Measurements from ENCODE around the gene GSC2.

GSC2 gene

GRCh38 chr22:19127329-19128008 lies 22.6 kb downstream of the GSC2 start:
- no peak overlapping the region for H3K9ac ChIP-seq (ENCODE audit: low read depth, low read length, poor library complexity, severe bottlenecking)
- no peaks in the 10 kb centered on the region for H3K9me2 ChIP-seq (replicated peaks; ENCODE audit: low read depth, low read length)
- no peak for TF ChIP-seq EZH2phosphoT487 (IDR thresholded peaks at IDR 0.05; ENCODE audit: borderline replicate concordance)
- no peak for TF ChIP-seq CTCF (conservative IDR thresholded peaks at IDR 0.05; ENCODE audit: low read length)
- no peak overlapping the region for H3K4me2 ChIP-seq (ENCODE audit: low read depth, low read length, poor library complexity, severe bottlenecking)
- H3K27me3 ChIP-seq (ENCODE audit: insufficient read depth, low read length, poor library complexity, severe bottlenecking), result no peaks in the 10 kb centered on the region
- no peaks in the 10 kb centered on the region for H3K36me3 ChIP-seq (ENCODE audit: insufficient read depth, low read length)
- no peak overlapping the region for H2AFZ ChIP-seq (ENCODE audit: low read length)
- no peaks in the 10 kb centered on the region for H3K9me3 ChIP-seq (ENCODE audit: insufficient read depth, low read depth, low read length)
- peaks cover 4% of the 10 kb centered on the region for H3K4me1 ChIP-seq (ENCODE audit: insufficient read depth, low read length, poor library complexity, severe bottlenecking)
- no peaks in the 10 kb centered on the region for H4K20me1 ChIP-seq (ENCODE audit: insufficient read depth, low read length, poor library complexity, severe bottlenecking)
- H3K79me2 ChIP-seq (ENCODE audit: insufficient read depth, low read length), result no peaks in the 10 kb centered on the region
- no peaks in the 10 kb centered on the region for H3F3A ChIP-seq (ENCODE audit: low read depth)
- no peak overlapping the region for H3K4me3 ChIP-seq (ENCODE audit: low read length, poor library complexity, severe bottlenecking)

DNA sequence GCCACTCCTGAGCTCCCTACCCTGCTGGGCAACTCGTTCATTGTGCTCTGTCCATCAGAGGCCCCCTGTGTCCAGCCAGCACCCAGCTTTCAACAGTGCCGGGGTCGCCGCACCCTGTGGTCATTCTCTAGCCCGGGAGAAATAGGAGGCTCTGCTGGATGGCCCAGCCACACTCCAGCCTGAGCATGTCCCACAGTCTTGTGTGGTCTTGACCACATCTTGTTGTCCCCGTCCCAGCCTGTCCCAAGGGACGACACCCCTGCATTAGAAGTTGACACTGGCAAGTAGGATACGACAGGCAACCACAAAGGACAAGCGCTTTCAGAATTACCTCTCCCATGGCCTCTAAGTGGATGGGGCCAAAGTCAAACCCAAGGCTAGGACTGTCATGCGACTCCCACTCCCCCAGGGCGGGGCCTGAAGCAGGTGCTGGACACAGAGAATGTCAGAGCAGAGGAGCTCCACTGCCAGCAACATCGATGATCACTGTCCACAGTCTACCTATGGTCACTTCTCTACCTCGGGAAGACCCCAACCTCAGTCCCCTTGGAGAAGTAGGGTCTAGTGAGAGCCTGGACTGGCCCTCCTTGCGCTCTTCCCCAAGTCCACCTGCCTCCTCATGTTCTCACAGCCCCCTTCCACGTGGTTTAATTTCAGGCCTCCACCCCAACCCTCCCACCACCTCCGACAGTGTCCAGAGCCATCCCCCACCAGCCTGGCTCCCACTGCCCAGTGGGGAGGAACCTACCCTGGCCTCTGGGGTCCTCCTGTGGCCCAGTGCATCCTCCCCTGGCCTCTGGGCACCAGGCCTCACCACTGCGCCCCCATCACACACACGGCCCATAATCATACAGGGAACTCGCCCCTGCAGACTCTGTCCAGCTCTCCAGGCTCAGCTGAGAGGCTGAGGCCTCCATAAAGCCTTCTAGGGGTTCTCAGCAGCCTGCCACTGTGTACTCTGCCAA lies 23.5 kb downstream of the GSC2 start:
- peaks cover 6% of the 10 kb centered on the region for H3K79me2 ChIP-seq (ENCODE audit: insufficient read depth, low read length)
- H3K4me3 ChIP-seq (ENCODE audit: low read length, poor library complexity, severe bottlenecking), result no peak overlapping the region
- TF ChIP-seq CTCF (conservative IDR thresholded peaks at IDR 0.05; ENCODE audit: low read length) (no peak), EZH2phosphoT487 (IDR thresholded peaks at IDR 0.05; ENCODE audit: borderline replicate concordance) (no peak)
- no peaks in the 10 kb centered on the region for H3K27me3 ChIP-seq (ENCODE audit: insufficient read depth, low read length, poor library complexity, severe bottlenecking)
- H4K20me1 ChIP-seq (ENCODE audit: insufficient read depth, low read length, poor library complexity, severe bottlenecking), result peaks cover 3% of the 10 kb centered on the region
- no peak overlapping the region for H3K4me2 ChIP-seq (ENCODE audit: low read depth, low read length, poor library complexity, severe bottlenecking)
- no peak overlapping the region for H3K9ac ChIP-seq (ENCODE audit: low read depth, low read length, poor library complexity, severe bottlenecking)
- H3F3A ChIP-seq (ENCODE audit: low read depth), result no peaks in the 10 kb centered on the region
- no peaks in the 10 kb centered on the region for H3K9me2 ChIP-seq (replicated peaks; ENCODE audit: low read depth, low read length)
- peaks cover 4% of the 10 kb centered on the region for H3K4me1 ChIP-seq (ENCODE audit: insufficient read depth, low read length, poor library complexity, severe bottlenecking)
- no peaks in the 10 kb centered on the region for H3K36me3 ChIP-seq (ENCODE audit: insufficient read depth, low read length)
- no peaks in the 10 kb centered on the region for H3K9me3 ChIP-seq (ENCODE audit: insufficient read depth, low read depth, low read length)
- no peak overlapping the region for H2AFZ ChIP-seq (ENCODE audit: low read length)

GRCh38 chr22:19125474-19126308 lies 24.4 kb downstream of the GSC2 start:
- peaks cover 12% of the 10 kb centered on the region for H4K20me1 ChIP-seq (ENCODE audit: insufficient read depth, low read length, poor library complexity, severe bottlenecking)
- H3K9me3 ChIP-seq (ENCODE audit: insufficient read depth, low read depth, low read length), result no peaks in the 10 kb centered on the region
- no peaks in the 10 kb centered on the region for H3K27me3 ChIP-seq (ENCODE audit: insufficient read depth, low read length, poor library complexity, severe bottlenecking)
- H3K36me3 ChIP-seq (ENCODE audit: insufficient read depth, low read length), result no peaks in the 10 kb centered on the region
- H3K4me2 ChIP-seq (ENCODE audit: low read depth, low read length, poor library complexity, severe bottlenecking), result no peak overlapping the region
- TF ChIP-seq EZH2phosphoT487 (IDR thresholded peaks at IDR 0.05; ENCODE audit: borderline replicate concordance) (no peak), CTCF (conservative IDR thresholded peaks at IDR 0.05; ENCODE audit: low read length) (no peak)
- peaks cover 15% of the 10 kb centered on the region for H3K79me2 ChIP-seq (ENCODE audit: insufficient read depth, low read length)
- H3K9ac ChIP-seq (ENCODE audit: low read depth, low read length, poor library complexity, severe bottlenecking), result no peak overlapping the region
- peaks cover 13% of the 10 kb centered on the region for H3K4me1 ChIP-seq (ENCODE audit: insufficient read depth, low read length, poor library complexity, severe bottlenecking)
- H3F3A ChIP-seq (ENCODE audit: low read depth), result no peaks in the 10 kb centered on the region
- no peak overlapping the region for H3K4me3 ChIP-seq (ENCODE audit: low read length, poor library complexity, severe bottlenecking)
- H2AFZ ChIP-seq (ENCODE audit: low read length), result no peak overlapping the region
- H3K9me2 ChIP-seq (replicated peaks; ENCODE audit: low read depth, low read length), result no peaks in the 10 kb centered on the region
